Smooth muscle cell (in vitro differentiated cells): ENCODE measurements around the gene PSMB8. TPM values are rescaled to one million over a fixed set of nuclear protein-coding genes. Genes with fewer than 3 reads are reported as not detected.

Experiments
- DNase-seq: peaks from one replicate; lab custom pipeline; 2025; ENCODE audit not compliant: unreplicated experiment; lab: John Stamatoyannopoulos, UW
- H2AFZ ChIP-seq: fragments of 200-600 bp; sonication (generic); 2 replicates; pipeline ENCODE4 v1.6.0; 2016; ENCODE audit warnings: antibody characterized with exemption, low read depth, mild to moderate bottlenecking
- H3F3A ChIP-seq: fragments of 200-600 bp; sonication (generic); 2 replicates; pipeline ENCODE4 v1.6.0; 2017; ENCODE audit warnings: antibody characterized with exemption, low read depth
- H3K27ac ChIP-seq: fragments of 200-600 bp; sonication (generic); 2 replicates; pipeline ENCODE4 v1.5.1; 2016; ENCODE audit warnings: low read depth, mild to moderate bottlenecking
- H3K27me3 ChIP-seq: fragments of 200-600 bp; sonication (generic); 2 replicates; pipeline ENCODE4 v1.6.1; 2016; ENCODE audit warnings: low read depth, mild to moderate bottlenecking
- H3K36me3 ChIP-seq: fragments of 200-600 bp; sonication (generic); 2 replicates; pipeline ENCODE4 v1.5.1; 2016; ENCODE audit warnings: low read depth
- H3K4me1 ChIP-seq: fragments of 200-600 bp; sonication (generic); 2 replicates; pipeline ENCODE4 v1.5.1; 2016; ENCODE audit warnings: low read depth
- H3K4me2 ChIP-seq: fragments of 200-600 bp; sonication (generic); 2 replicates; pipeline ENCODE4 v1.6.0; 2016; ENCODE audit warnings: mild to moderate bottlenecking
- H3K4me3 ChIP-seq: fragments of 200-600 bp; sonication (generic); 2 replicates; pipeline ENCODE4 v1.5.1; 2016; ENCODE audit warnings: mild to moderate bottlenecking
- H3K79me2 ChIP-seq: fragments of 200-600 bp; sonication (generic); 2 replicates; pipeline ENCODE4 v1.6.0; 2016; ENCODE audit warnings: low read depth, mild to moderate bottlenecking
- H3K9ac ChIP-seq: fragments of 200-600 bp; sonication (generic); 2 replicates; pipeline ENCODE4 v1.6.0; 2016; ENCODE audit warnings: low read depth
- H3K9me3 ChIP-seq: fragments of 200-600 bp; sonication (generic); replicated peaks from 2 replicates; pipeline ENCODE4 v1.5.1; 2016; ENCODE audit warnings: low read depth
- H4K20me1 ChIP-seq: fragments of 200-600 bp; sonication (generic); 2 replicates; pipeline ENCODE4 v1.6.0; 2016; ENCODE audit warnings: low read depth
- CTCF ChIP-seq: fragments of 200-600 bp; sonication (generic); IDR thresholded peaks from 2 replicates; pipeline ENCODE4 v1.5.1; 2017; ENCODE audit warnings: borderline replicate concordance, mild to moderate bottlenecking, antibody characterized with exemption; ENCODE audit not compliant: insufficient read depth, poor library complexity, severe bottlenecking
- WGBS: methylation state at CpG from one replicate; pipeline ENCODE4 v1.1.7; 2016; ENCODE audit warnings: low lambda C conversion rate; 5-methylcytosine and 5-hydroxymethylcytosine counted together
- polyA plus RNA-seq: library from polyadenylated mRNA; unstranded; fragments of >200 nt; fragmentation: Nextera tagmentation; extraction: Ambion mirVana; gene quantifications from 2 replicates; pipeline ENCODE4 v1.2.1, GENCODE V29; 2016
- total RNA-seq: library from RNA; depleted of rRNA; stranded (reverse); fragments of >200 nt; gene quantifications from 2 replicates; pipeline ENCODE4 v1.2.3, GENCODE V29; 2014

The PSMB8 gene
- total and polyA plus RNA-seq, 2 experiments from 2014 or later, result 5.0 to 16.7 TPM

GRCh38 chr6:32832535-32832934 is 11.3 kb downstream of the PSMB8 start:
- Histone ChIP-seq H3K27ac (no peak overlapping the region), H4K20me1 (no peaks in the 10 kb centered on the region), H3K9ac (no peak overlapping the region), H3F3A (no peaks in the 10 kb centered on the region), H3K4me2 (no peak overlapping the region), H3K36me3 (no peaks in the 10 kb centered on the region), H3K27me3 (no peaks in the 10 kb centered on the region), H2AFZ (no peak overlapping the region), H3K4me3 (no peak overlapping the region), H3K79me2 (no peaks in the 10 kb centered on the region), H3K9me3 (no peaks in the 10 kb centered on the region), H3K4me1 (no peaks in the 10 kb centered on the region)
- no peak for TF ChIP-seq CTCF
- DNase-seq, result no peak
- WGBS, result 90% methylated on average over 13 of the region's 13 CpGs

GRCh38 chr6:32830936-32831335 is 12.9 kb downstream of the PSMB8 start:
- no peaks in the 10 kb centered on the region for H4K20me1 ChIP-seq
- no peaks in the 10 kb centered on the region for H3F3A ChIP-seq
- no peaks in the 10 kb centered on the region for H3K79me2 ChIP-seq
- H3K9me3 ChIP-seq, result no peaks in the 10 kb centered on the region
- H3K4me2 ChIP-seq, result no peak overlapping the region
- no peaks in the 10 kb centered on the region for H3K36me3 ChIP-seq
- no peaks in the 10 kb centered on the region for H3K4me1 ChIP-seq
- no peak overlapping the region for H3K4me3 ChIP-seq
- TF ChIP-seq CTCF, result no peak
- no peak for DNase-seq
- no peaks in the 10 kb centered on the region for H3K27me3 ChIP-seq
- H3K27ac ChIP-seq, result no peak overlapping the region
- no peak overlapping the region for H3K9ac ChIP-seq
- H2AFZ ChIP-seq, result no peak overlapping the region
- WGBS, result 85% methylated on average over 5 of the region's 5 CpGs

- DNase-seq, result no peak
- H4K20me1 ChIP-seq, result no peaks in the 10 kb centered on the region
- H3K9me3 ChIP-seq, result no peaks in the 10 kb centered on the region
- TF ChIP-seq CTCF, result no peak
- no peaks in the 10 kb centered on the region for H3F3A ChIP-seq
- H3K27ac ChIP-seq, result no peak overlapping the region
- no peak overlapping the region for H2AFZ ChIP-seq
- no peak overlapping the region for H3K4me2 ChIP-seq
- WGBS, result 94% methylated on average over 5 of the region's 5 CpGs
- H3K4me1 ChIP-seq, result no peaks in the 10 kb centered on the region
- no peaks in the 10 kb centered on the region for H3K79me2 ChIP-seq
- H3K9ac ChIP-seq, result no peak overlapping the region
- H3K4me3 ChIP-seq, result no peak overlapping the region
- H3K36me3 ChIP-seq, result no peaks in the 10 kb centered on the region
- H3K27me3 ChIP-seq, result no peaks in the 10 kb centered on the region
Measured at GRCh38 chr6:32830017-32830416, 13.8 kb downstream of the PSMB8 start.

- Histone ChIP-seq H3F3A (no peaks in the 10 kb centered on the region), H3K27me3 (no peaks in the 10 kb centered on the region), H4K20me1 (no peaks in the 10 kb centered on the region), H3K36me3 (no peaks in the 10 kb centered on the region), H3K4me3 (no peak overlapping the region), H2AFZ (no peak overlapping the region), H3K27ac (no peak overlapping the region), H3K79me2 (no peaks in the 10 kb centered on the region), H3K4me2 (no peak overlapping the region), H3K9me3 (no peaks in the 10 kb centered on the region), H3K4me1 (no peaks in the 10 kb centered on the region), H3K9ac (no peak overlapping the region)
- no peak for TF ChIP-seq CTCF
- 75% methylated on average over 7 of the region's 7 CpGs for WGBS
- no peak for DNase-seq
Measured at GRCh38 chr6:32829495-32829894, 14.4 kb downstream of the PSMB8 start.
